ENCODE data around the gene OST4.

GRCh38 chr2:27049422-27050280, 21.8 kb downstream of the OST4 start:
- TF ChIP-seq SUZ12 (IDR thresholded peaks at IDR 0.05; ENCODE audit: extremely low read depth, insufficient read depth, insufficient read length), result no peak
- no peak for TF ChIP-seq YY1 (IDR thresholded peaks at IDR 0.05; ENCODE audit: insufficient read depth, insufficient read length)
